GM11168 (cell line): ENCODE data around the gene CBR3.
"Not testable (repeated sequence)": the region's sequence is repeated elsewhere in the genome, so short reads cannot be mapped to it uniquely, and the experiment has no call there.

ENCODE experiments used
- in situ Hi-C: fragments of 300-500 bp; cut with MboI; formaldehyde crosslinking; loops from one replicate; pipeline ENCODE4 v1.12.0; 2022; ENCODE audit warnings: low sequenced_read_pairs; ENCODE audit not compliant: unreplicated experiment

Gene CBR3

DNA sequence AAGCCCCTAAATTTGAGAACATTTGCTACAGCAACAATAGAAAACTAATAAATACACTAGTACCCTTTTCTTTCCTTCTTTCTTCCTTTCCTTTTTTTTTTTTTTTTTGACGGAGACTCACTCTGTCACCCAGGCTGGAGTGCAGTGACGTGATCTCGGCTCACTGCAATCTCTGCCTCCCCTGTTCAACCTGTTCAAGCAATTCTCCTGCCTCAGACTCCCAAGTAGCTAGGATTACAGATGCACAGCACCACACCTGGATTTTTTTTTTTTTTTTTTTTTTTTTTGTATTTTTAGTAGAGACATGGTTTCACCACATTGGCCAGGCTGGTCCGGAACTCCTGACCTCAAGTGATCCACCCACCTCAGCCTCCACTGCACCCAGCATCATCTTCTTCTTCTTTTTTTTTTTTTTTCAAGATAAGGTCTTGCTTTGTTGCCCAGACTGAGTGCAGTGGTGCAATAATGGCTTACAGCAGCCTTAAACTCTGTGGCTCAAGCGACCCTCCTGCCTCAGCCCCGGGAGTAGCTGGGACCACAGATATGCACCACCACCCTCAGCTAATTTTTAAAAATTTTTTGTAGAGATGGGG is 19.6 kb upstream of the CBR3 start:
- in situ Hi-C loops: no loop called here

DNA sequence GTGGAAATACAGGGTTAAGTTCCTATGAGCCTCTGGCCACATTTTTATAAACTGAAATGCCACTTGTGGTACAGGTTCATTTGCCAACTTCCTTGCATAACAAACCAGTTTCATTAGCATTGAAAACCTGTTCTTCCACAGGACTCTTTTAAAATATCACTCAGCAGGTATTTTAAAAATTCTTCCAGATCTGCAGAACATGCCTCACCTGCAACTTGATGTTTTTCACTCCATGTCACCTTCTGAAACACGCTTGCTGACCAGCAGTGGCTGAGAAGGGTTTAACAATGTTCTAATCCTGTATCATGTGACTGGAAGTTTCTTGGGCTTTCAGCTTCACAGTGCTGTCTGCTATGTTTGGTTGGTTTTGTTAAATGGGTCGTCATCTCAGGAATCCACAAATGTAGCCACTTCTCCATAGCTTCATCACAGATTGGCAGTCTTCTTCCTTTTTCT is 17.6 kb upstream of the CBR3 start:
- in situ Hi-C loops: no loop called here

DNA sequence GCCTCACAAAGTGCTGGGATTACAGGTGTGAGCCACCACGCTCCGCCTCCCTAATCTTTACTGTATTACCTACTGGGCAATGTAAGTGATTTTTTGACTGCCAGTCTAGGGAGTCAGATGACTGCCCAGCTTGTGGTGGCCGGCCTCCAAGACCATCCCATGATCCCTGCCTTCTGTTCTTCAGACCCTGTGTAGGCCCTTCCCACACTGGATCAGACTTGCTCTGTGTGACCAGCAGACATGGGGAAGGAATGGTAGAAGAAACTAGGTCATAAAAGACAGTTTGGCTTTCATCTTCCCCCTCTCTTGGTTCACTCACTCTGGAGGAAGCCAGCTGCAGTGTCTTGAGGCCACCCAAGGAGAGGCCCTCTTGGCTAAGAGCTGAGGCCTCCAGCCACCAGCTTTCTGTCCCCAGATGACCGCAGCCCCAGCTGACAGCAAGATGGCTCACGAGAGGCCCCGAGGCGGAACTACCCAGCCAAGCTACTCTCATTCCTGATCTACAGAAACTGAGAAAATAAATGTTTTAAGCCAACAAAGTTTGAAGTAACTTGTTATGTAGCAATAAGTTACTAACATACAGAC is 14.5 kb upstream of the CBR3 start:
- in situ Hi-C loops: no loop called here

DNA sequence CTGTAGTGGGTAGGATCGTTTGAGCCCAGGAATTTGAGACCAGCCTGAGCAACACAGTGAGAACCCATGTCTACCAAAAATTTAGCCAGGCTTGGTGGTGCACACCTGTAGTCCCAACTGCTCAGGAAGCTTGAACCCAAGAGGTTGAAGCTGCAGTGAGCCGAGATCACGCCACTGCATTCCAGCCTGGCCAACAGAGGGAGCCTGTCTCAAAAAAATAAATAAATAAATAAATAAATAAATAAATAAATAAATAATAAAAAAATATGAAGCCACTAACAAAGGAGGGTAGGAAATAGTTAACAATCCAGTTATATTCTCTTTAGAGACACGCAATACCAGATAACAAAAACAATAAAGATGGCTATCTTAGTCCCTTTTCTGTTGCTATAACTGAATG is 11.9 kb upstream of the CBR3 start:
- in situ Hi-C loops: no loop called here

DNA sequence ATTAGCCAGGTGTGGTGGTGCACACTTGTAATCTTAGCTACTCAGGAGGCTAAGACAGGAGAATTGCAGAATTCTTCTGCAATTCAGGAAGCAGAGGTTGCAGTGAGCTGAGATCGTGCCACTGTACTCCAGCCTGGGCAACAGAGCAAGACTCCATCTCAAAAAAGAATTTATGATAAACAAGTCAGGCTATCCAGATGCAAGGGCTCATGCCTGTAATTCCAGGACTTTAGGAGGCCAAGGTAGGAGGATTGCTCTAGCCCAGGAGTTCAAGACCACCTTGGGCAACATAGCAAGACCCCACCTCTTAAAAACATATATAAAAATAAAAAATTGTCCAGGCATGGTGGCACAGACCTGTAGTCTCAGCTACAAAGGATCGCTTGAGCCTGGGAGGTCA is 10.5 kb upstream of the CBR3 start:
- in situ Hi-C loops: no loop called here

DNA sequence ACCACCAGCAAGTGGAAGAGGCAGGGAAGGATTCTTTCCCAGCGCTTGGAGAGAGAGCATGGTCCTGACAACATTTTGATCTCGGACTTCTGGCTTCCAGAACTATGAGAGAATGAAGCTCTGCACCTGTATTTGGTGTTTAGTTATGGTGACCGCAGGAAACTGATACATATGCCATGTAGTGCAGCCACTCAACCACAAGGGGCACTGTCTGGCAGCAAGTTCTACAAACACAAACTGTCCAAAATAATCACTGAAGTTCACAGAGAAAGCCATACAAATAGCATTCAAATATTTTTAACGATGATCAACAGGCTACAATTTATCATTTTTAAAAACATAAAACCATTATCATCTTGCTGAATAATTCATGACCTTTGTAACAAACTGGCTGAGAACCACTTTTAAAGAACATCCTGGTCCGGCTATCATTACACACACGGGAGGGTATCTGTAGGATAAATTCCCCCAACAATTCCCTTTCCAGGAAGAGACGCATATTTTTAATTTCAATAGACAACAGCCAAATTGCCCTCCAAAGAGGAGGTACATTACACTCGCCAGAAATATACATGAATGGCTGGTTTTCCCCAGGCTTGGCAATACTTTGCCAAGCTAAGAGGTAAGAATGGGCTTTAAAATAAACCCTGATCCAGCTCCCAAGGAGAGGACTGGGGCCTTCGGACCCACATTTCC is 9.2 kb upstream of the CBR3 start:
- in situ Hi-C loops: no loop called here

DNA sequence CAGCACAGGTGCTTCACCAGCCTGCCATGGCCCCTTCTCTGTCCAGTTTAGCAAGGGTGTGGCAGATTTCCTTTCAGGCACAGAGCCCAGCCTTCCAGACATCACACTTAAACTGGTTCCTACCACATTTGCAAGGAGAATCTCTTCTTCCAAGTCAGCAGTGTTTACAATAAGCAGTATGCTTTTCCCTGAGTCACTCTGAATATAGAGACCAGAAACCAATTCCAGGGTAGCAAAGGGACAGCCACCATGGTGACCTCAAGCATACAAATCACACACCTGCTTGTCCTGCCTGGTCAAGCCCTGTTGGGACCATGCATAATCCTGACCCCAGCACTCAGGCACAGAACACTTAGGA is 8.7 kb upstream of the CBR3 start:
- in situ Hi-C loops: no loop called here

DNA sequence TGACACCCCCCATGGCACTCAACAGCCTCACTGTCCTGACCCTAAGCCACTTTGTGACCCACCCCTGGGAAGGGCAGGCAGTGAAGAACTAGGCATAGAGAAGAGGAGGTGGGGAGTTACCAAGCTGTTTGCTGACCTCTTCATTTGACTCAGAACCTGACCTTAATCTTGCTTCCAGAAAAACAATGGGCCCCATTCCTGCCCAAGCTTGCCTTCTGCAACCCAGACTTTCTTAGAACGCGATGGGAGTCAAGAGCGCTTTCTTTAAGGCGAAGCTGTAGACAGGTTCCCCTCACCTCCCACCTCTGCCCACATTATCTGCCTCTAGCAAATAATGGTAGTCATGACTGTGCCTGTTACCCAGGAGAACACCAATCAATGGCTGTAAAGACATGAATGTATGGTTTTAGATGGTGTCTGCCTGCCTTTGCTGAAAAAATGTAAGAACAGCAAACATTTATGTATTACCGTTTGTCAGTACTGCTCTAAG is 8.2 kb upstream of the CBR3 start:
- in situ Hi-C loops: no loop called here

DNA sequence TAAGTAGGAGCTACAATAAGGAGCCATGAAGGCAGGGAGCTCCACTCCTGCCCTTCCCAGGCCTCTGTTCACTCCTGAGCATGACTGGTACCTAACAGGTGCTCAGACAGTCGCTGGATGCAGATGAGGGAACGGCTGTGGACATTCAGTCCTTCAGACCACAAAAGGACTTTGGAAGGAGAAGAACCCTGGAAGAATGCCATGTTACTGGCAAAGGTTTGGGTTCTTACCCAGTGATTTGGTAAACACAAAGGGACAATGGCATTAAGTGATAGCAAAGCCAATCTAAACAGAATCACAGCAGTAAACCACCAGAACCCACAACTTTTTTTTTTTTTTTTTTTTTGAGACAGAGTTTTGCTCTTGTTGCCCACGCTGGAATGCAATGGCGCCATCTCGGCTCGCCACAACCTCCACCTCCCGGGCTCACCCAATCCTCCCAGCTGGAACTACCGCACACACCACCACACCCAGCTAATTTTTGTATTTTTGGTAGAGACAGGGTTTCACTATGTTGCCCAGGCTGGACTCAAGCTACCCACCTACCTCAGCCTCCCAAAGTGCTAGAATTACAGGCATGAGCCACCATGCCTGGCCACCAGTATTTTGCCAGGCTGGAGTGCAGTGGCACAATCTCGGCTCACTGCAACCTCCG is 7.5 kb upstream of the CBR3 start:
- in situ Hi-C loops: no loop called here

DNA sequence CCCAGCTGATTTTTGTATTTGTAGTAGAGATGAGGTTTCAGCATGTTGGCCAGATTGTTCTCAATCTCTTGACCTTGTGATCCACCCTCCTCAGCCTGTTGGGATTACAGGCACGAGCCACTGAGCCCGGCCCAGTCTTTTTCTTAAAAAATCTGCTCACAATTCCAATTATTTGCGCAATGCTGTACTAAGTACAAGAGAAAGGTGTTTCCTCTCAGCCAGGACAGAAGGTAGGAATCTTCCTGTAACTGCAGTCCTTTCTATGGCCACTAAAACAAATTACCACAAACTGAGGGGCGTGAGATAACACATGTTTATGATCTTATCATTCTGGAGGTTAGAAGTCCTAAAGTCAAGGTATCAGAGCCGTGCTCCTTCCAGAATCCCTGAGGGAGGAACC is 6.9 kb upstream of the CBR3 start:
- in situ Hi-C loops: no loop called here

DNA sequence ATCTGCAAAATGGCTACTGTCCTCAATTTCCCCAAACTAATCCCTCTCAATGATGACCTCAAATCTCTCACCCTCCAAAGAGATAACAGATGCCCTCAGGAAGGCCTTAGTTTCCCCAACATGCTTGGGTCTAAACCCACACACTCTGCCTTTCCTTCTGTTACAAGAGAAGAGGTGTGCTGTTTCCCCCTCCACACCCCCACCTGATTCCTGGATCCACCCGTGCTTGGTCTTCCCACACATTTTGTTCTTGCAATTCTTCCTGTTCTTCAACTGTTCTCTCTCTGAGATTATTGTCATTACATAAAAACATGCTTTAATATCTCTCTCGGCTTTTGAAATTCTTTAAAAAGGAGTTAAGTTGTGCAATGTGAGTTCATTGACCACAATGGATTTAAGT is 5.7 kb upstream of the CBR3 start:
- in situ Hi-C loops: no loop called here

DNA sequence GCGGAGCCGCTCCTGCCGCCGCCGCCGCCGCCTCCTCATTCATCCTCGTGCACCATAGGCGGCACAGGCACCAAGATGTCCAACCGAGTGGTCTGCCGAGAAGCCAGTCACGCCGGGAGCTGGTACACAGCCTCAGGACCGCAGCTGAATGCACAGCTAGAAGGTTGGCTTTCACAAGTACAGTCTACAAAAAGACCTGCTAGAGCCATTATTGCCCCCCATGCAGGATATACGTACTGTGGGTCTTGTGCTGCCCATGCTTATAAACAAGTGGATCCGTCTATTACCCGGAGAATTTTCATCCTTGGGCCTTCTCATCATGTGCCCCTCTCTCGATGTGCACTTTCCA is 4.5 kb upstream of the CBR3 start:
- in situ Hi-C loops: not testable (repeated sequence)

DNA sequence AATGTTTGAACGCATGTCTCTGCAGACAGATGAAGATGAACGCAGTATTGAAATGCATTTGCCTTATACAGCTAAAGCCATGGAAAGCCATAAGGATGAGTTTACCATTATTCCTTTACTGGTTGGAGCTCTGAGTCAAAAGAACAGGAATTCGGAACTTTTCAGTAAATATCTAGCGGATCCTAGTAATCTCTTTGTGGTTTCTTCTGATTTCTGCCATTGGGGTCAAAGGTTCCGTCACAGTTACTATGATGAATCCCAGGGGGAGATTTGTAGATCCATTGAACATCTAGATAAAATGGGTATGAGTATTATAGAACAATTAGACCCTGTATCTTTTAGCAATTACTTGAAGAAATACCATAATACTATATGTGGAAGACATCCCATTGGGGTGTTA is 4.0 kb upstream of the CBR3 start:
- in situ Hi-C loops: not testable (repeated sequence)

DNA sequence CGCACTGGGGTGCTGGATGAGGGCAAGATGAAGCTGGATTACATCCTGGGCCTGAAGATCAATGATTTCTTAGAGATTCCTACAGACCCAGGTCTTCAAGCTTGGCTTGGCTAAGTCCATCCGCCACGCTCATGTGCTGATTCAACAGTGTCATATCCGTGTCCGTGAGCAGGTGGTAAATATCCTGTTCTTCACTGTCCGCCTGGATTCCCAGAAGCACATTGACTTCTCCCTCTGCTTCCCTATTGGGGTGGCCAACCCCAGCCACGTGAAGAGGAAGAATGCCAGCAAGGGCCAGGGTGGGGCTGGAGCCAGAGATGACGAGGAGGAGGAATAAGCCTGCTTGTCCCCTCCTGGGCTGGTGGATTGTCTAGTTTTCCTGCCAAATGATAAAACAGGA is 2.2 kb upstream of the CBR3 start:
- in situ Hi-C loops: no loop called here

DNA sequence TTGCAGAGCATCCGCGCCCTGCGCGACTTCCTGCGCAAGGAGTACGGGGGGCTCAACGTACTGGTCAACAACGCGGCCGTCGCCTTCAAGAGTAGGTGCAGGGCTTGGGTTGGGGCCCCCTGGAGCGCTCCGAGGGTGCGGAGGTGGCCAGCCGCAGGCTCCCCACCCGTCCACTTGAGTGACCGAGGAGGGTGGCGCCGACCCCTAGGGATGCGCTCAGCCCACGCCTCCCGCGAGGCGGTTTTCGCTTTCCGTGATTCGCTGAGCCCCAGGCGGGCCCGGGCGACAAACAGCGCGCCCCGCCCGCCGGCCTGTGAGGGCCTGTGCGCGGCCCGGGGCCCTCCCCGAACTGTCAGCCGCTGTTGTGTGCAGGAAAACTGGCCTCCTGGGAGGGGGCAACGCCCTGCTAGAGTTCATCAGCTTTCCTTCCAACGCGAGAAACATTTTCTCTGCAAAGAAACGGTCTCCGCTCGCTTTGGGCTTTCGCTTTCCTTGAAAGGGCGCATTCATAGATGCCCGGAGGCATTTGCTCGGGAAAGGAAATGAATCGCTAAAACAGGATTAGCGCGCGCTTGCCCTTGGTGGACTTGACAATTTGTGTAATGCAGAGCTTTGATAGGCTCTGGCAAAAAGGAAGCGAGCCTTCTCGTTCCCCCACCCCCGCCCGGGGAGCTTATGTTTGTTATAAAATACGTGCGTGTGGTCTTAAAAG is 668 bp downstream of the CBR3 start:
- in situ Hi-C loops: no loop called here

DNA sequence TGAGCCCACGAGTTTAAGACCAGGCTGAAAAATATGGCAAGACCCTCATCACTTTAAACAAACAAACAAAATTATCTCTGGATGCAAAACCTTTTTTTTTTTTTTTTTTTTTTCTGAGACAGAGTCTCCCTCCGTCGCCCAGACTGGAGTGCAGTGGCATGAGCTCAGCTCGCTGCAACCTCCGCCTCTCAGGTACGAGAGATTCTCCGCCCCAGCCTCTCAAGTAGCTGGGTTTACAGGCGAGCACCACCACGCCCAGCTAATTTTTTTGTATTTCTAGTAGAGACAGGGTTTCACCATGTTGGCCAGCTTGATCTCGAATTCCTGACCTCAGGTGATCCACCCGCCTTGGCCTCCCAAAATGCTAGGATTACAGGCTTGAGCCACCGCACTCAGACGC is 4.9 kb downstream of the CBR3 start:
- in situ Hi-C loops: loop anchor here (5.0 kb wide), 1 partner anchor 198 kb away; no protein-coding TSS in a partner anchor

DNA sequence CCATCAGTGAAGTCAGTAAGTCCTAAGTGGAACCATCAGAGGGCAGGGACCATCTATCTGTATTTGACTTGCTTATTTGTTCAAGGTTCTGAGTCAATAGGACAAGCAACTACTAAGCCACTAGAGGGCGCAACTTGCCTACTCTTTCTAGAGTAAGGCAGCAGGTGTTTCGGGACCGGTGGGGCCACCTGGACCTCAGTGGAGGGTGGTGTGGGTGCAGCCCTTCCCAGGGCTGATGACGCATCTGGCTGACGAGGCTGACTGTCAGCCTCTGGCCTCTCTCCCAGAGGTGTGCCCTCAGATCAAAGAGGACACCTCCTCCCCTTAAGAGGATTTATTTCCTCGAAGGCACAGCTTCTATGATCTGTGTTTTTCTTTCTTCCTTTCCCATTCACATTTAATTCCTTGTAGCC is 6.6 kb downstream of the CBR3 start:
- in situ Hi-C loops: loop anchor here (5.0 kb wide), 1 partner anchor 196 kb away; no protein-coding TSS in a partner anchor

DNA sequence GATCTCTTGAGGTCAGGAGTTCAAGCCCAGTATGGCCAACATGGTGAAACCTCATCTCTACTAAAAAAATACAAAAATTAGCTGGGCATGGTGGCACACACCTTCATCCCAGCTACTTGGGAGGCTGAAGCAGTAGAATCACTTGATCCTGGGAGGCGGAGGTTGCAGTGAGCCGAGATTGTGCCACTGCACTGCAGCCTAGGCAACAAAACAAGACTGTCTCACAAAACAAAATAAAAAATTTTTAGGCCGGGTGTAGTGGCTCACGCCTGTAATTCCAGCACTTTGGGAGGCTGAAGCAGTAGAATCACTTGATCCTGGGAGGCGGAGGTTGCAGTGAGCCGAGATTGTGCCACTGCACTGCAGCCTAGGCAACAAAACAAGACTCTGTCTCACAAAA is 9.4 kb downstream of the CBR3 start:
- in situ Hi-C loops: loop anchor here (5.0 kb wide), 1 partner anchor 193 kb away; no protein-coding TSS in a partner anchor

DNA sequence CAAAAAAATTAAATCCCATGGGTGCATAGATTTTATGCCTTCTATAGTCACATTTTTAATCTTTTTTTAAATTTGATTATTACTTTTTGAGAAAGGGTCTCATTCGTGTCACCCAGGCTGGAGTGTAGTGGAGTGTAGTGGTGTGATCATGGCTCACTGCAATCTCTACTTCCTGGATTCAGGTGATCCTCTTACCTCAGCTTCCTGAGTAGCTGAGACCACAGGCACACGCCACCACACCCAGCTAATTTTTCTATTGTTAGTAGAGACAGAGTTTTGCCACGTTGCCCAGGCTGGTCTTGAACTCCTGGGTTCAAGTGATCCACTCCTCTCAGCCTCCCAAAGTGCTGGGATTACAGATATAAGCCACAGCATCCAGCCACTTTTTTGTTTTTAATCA is 10.4 kb downstream of the CBR3 start:
- in situ Hi-C loops: loop anchor here (5.0 kb wide), 1 partner anchor 67 kb away; no protein-coding TSS in a partner anchor

DNA sequence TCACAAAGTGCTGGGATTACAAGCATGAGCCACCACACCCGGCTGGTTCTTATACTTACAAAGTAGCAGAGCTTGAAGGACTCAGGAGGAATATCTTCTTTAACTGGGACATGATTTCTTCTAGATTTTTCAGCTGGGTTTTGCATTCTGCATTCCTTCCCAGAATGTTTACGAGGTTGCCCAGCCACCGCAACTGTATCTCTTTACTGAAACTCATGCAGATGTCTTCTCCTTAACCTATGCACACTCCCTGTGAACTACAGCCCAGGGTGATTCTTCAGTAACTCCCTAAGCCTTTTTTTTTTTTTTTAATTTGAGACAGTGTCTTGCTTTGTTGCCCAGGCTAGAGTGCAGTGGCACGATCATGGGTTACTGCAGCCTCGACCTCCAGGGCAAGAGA is 13.0 kb downstream of the CBR3 start:
- in situ Hi-C loops: loop anchor here (5.0 kb wide), 1 partner anchor 64 kb away; no protein-coding TSS in a partner anchor
